ENCODE results near the gene CLC. TPM values are rescaled to one million over a fixed set of nuclear protein-coding genes. Genes with fewer than 3 reads are reported as not detected.

The CLC gene
- total RNA-seq, 1 experiment from 2014 or later: not detected

Small RNA genes lying within 50 kb of the gene (small RNA-seq; reads per million reads assigned to genes)
- not detected for gene RPS29P27

Other genes starting within 250 kb of the CLC start
- 0.15 TPM in 1 of 2 replicates, not detected in the other for gene DLL3, start 239.1 kb downstream of the CLC start, total RNA-seq (2014; rRNA removed; shearing (Covaris generic))
- gene SELENOV, start 222.9 kb downstream of the CLC start, total RNA-seq (2014; rRNA removed; shearing (Covaris generic)): not detected in 2 replicates
- gene EID2B, start 205.2 kb downstream of the CLC start, total RNA-seq (2014; rRNA removed; shearing (Covaris generic)): 1.3 and 2.1 TPM in 2 replicates
- 18.8 and 21.9 TPM in 2 replicates for gene EID2, start 197.9 kb downstream of the CLC start, total RNA-seq (2014; rRNA removed; shearing (Covaris generic))
- not detected in 2 replicates for gene LGALS13, start 135.5 kb downstream of the CLC start, total RNA-seq (2014; rRNA removed; shearing (Covaris generic))
- not detected in 2 replicates for gene LGALS16, start 82.1 kb downstream of the CLC start, total RNA-seq (2014; rRNA removed; shearing (Covaris generic))
- gene LGALS14, start 33.5 kb downstream of the CLC start, total RNA-seq (2014; rRNA removed; shearing (Covaris generic)): not detected in 2 replicates
- gene LEUTX, start 40.8 kb upstream of the CLC start, total RNA-seq (2014; rRNA removed; shearing (Covaris generic)): not detected in 2 replicates
- gene DYRK1B, start 96.1 kb upstream of the CLC start, total RNA-seq (2014; rRNA removed; shearing (Covaris generic)): 26.3 and 30.7 TPM in 2 replicates
- gene FBL, start 108.3 kb upstream of the CLC start, total RNA-seq (2014; rRNA removed; shearing (Covaris generic)): 575 and 717 TPM in 2 replicates
- gene FCGBP, start 196.6 kb upstream of the CLC start, total RNA-seq (2014; rRNA removed; shearing (Covaris generic)): 10.1 and 14.8 TPM in 2 replicates
- 284 and 351 TPM in 2 replicates for gene PSMC4, start 233.1 kb upstream of the CLC start, total RNA-seq (2014; rRNA removed; shearing (Covaris generic))

Measured in HT-29 (cell line).